ENCODE results near the gene PRKCE. TPM values are rescaled to one million over a fixed set of nuclear protein-coding genes. Genes with fewer than 3 reads are reported as not detected.

Gene PRKCE
- total and polyA plus RNA-seq, 4 experiments from 2014 or later = 1.8 to 21.7 (median 11.0) TPM

DNA sequence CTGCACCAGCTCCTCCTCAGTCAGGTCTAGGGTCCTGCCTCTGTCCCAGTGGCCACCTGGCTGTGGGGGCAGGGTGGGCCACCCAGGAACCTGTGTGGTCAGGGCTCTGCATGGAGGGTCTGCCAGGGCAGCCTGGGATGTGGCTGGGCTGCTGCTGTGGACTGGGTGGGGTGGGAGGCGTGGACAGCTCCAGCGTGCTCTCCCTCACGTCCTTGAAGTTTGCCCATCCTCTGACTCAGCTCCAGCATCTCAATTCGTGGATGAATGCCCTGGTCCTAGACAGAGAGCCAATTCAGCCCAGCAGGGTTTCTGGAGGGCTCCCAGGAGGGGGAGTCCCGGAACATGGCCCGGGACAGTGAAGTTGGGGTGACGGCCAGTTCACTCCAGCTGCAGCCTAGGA lies 581.4 kb downstream of the PRKCE start:
- H3K27ac Mint-ChIP-seq = no peak overlapping the region
- H3K36me3 Mint-ChIP-seq = no peaks in the 10 kb centered on the region
- peaks cover 24 to 46% (median 37%) of the 10 kb centered on the region in 4 donors for H3K4me1 Mint-ChIP-seq
- POLR2A ChIA-PET (ENCODE audit: partially characterized antibody) = no interaction called here
- H3K4me3 Mint-ChIP-seq = no peak overlapping the region
- H3K27me3 Mint-ChIP-seq = peaks cover 0 to 1% of the 10 kb centered on the region in 2 donors
- intact Hi-C loops (cut with micrococcal nuclease) = no loop called here
- Histone ChIP-seq H3K27ac (ENCODE audit: low read depth, low read length) (no peak overlapping the region), H3K27me3 (ENCODE audit: insufficient read depth, low read length) (no peaks in the 10 kb centered on the region), H3K4me3 (ENCODE audit: low read length in 2 of 2) (no peak overlapping the region), H3K9me3 (ENCODE audit: control insufficient read depth in 1 of 2, low read length in 2 of 2) (no peaks in the 10 kb centered on the region), H3K36me3 (ENCODE audit: insufficient read depth, low read length) (no peaks in the 10 kb centered on the region), H3K4me1 (ENCODE audit: insufficient read depth, low read length) (peaks cover 21% of the 10 kb centered on the region)
- H3K9me3 Mint-ChIP-seq = no peaks in the 10 kb centered on the region
- DNase-seq = no peak
- CTCF ChIA-PET (ENCODE audit: partially characterized antibody) = no interaction called here

DNA sequence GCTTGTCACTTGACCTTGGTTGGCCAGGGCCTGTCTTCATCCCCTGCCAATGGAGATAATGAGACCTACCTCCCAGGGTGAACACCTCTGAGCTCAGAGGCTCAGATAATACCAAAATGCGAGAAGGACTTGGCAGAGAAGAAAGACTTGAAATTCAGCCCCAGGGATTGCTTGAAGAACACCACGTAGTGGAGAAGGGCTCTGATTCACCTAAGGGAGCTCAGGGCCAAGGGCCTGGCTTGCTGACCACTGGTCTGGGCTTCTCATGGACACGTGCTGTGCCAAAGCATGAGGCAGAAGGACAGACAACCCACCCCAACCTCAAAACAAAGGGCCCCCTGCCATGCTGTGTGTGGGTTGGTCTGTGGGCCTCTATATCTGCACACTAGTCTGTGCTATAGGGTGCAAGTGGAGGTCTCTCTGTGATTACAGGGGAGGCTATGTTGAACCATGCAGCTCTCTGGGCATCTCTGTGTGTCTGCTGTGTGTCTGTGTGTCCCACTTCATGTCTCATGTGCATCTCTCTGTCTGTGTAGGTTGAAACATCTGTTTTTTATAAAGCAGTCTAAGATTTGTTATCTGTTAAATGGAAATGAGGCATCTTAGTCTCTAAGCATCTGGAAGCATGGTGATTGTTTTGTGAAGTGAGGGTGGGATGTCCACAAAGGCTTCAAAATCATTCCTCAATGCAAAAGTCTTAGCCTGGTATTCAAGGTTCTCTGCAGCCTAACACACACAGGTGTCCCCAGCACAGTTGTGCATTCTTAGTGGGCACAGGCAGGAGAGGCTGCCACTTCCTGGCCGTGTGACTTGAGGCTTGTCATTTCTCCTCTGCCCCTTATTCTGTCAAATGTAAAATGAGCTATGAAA lies 584.8 kb downstream of the PRKCE start:
- H3K4me3 Mint-ChIP-seq = no peak overlapping the region

DNA sequence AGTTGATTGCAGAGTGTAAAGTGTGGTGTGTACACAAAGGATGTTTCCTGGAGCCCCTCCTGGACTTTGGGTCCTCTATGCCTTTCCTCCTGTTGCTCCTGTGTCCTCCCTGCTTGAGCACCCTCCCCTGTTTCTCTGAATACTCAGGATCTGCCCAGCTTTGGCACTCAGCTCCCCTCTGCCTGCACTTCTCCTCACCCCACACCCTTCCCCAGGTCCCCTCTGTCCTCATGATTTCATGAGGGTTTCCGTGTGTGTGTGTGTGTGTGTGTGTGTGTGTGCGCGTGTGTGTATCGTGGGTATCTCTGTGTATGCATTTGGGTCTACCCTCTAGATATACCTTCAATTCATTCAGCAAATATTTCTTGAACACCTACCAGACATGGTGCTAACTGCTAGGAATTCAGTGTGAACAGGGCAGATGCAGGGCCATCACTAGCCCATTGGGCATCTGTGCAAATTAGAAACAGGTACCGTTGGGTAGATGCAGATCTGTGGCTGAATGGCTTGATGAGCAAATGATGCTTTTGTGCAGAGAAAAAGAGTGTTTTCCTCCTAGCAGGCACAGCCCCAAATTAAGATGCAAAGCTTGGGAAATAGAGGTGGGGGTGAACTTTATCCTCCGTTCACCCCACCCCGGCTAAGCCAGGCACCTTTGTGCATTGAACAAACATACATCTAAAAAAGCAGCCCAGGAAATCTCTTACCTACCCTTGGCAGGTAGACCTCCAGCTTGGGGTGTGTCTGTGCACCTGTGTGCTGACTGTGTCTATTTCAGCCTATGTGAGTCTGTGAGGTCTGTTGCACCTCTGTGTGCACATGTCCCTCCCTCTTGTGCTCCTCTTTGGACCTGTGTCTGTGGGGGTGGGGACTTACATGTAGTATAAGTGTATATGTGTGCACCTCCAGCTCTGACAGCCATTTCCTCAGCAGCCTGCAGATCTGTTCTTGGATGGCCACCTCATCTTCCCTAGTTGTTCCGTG lies 585.7 kb downstream of the PRKCE start:
- Mint-ChIP-seq H3K27me3 (no peaks in the 10 kb centered on the region), H3K4me1 (peaks cover 26 to 45% (median 32%) of the 10 kb centered on the region in 4 donors), H3K27ac (peak overlapping the region in 2 of 7 donors; percentile 1 to 38), H3K4me3 (no peak overlapping the region), H3K9me3 (no peaks in the 10 kb centered on the region), H3K36me3 (no peaks in the 10 kb centered on the region)
- no peak for DNase-seq
- intact Hi-C loops (cut with micrococcal nuclease) = loop anchor here (5.0 kb wide), 1 partner anchor 60 kb away; the partner anchor contains the start of gene EPAS1
- no peaks in the 10 kb centered on the region for H3K27me3 ChIP-seq (ENCODE audit: insufficient read depth, low read length)
- CTCF ChIA-PET (ENCODE audit: partially characterized antibody) = no interaction called here
- no peak overlapping the region for H3K27ac ChIP-seq (ENCODE audit: low read depth, low read length)
- POLR2A ChIA-PET (ENCODE audit: partially characterized antibody) = no interaction called here
- H3K4me1 ChIP-seq (ENCODE audit: insufficient read depth, low read length) = peaks cover 18% of the 10 kb centered on the region
- no peaks in the 10 kb centered on the region for H3K9me3 ChIP-seq (ENCODE audit: control insufficient read depth in 1 of 2, low read length in 2 of 2)
- no peaks in the 10 kb centered on the region for H3K36me3 ChIP-seq (ENCODE audit: insufficient read depth, low read length)
- H3K4me3 ChIP-seq (ENCODE audit: low read length in 2 of 2) = no peak overlapping the region

More for the DNA sequence above, 584.8 kb downstream of the PRKCE start:
- no peaks in the 10 kb centered on the region for H3K9me3 Mint-ChIP-seq
- no peaks in the 10 kb centered on the region for H3K27me3 Mint-ChIP-seq
- DNase-seq = no peak
- no peak overlapping the region for H3K4me3 ChIP-seq (ENCODE audit: low read length in 2 of 2)
- POLR2A ChIA-PET (ENCODE audit: partially characterized antibody) = interaction anchor here (1.0 kb wide), 1 partner anchor 67 kb away, joined by 3 read pairs; no protein-coding TSS in a partner anchor
- H3K36me3 Mint-ChIP-seq = no peaks in the 10 kb centered on the region
- no peaks in the 10 kb centered on the region for H3K27me3 ChIP-seq (ENCODE audit: insufficient read depth, low read length)
- peak overlapping the region in 1 of 7 donors; percentile 33 for H3K27ac Mint-ChIP-seq
- CTCF ChIA-PET (ENCODE audit: partially characterized antibody) = no interaction called here
- peaks cover 18% of the 10 kb centered on the region for H3K4me1 ChIP-seq (ENCODE audit: insufficient read depth, low read length)
- H3K36me3 ChIP-seq (ENCODE audit: insufficient read depth, low read length) = no peaks in the 10 kb centered on the region
- intact Hi-C loops (cut with micrococcal nuclease) = loop anchor here (5.0 kb wide), 1 partner anchor 61 kb away; the partner anchor contains the start of gene EPAS1
- peaks cover 26 to 43% (median 32%) of the 10 kb centered on the region in 4 donors for H3K4me1 Mint-ChIP-seq
- no peak overlapping the region for H3K27ac ChIP-seq (ENCODE audit: low read depth, low read length)
- no peaks in the 10 kb centered on the region for H3K9me3 ChIP-seq (ENCODE audit: control insufficient read depth in 1 of 2, low read length in 2 of 2)

Other genes starting within 250 kb of the PRKCE start
- 10 to 100 TPM; 22.4 to 23.7 TPM for gene SRBD1, start 40.4 kb upstream of the PRKCE start, total RNA-seq
- 10 to 100 TPM in 1 of 2 donors, 1 to 10 TPM in 1; 10.0 to 12.2 TPM for gene SRBD1, start 40.4 kb upstream of the PRKCE start, polyA plus RNA-seq

All from CD4-positive, alpha-beta memory T cell (primary cell).